Fibroblast of lung (primary cell): ENCODE data around the gene CD164L2.

Source experiments
- EZH2 ChIP-seq: IDR thresholded peaks from 2 replicates; pipeline ENCODE4 v1.5.1; 2012; ENCODE audit warnings: low read length, control low read depth, mild to moderate bottlenecking; ENCODE audit errors: missing control alignments
- TF ChIP-seq, protein P1 (sequence below), 2 donors: IDR thresholded peaks in 1 of 2; conservative IDR thresholded peaks in 1 of 2; 1 replicate in 1 of 2; 2 replicates in 1 of 2; pipeline ENCODE4 v1.5.1; 2011 to 2012; ENCODE audit warnings: low read length in 2 of 2, control low read depth in 1 of 2, inconsistent platforms in 1 of 2, low read depth in 1 of 2, mild to moderate bottlenecking in 1 of 2

DNA sequence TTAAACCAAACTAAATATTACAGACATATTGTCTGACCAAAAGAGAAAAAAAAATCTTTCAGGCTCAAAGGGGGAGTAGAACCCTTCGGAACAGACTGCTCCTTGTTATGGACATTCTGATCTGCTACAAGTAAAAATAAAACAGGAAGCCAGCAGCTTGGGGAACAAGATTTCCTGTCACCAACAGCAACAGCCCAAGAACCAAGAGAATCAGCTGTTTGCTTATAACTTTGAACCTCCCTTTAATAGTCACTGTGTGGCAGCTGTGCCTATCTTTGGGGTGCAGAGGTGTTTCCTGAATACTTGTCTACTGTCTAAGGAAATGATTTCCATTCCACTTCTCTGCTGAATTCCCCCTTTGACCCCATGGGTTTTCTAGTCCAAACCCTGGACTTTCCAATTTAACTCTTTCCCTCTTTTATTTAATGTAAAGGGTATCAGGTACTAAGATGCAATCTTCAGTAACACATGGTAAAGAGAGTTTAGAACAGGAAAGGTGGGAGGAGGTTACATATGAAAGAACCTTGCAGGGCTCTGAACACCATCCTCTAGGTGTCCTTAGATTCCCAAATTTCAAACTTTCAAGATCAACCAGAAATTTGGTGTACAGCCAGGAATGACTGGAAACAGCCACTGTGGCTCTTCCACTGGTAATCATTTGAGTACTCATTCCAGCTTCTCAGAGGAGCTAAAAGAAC is 47.9 kb upstream of the CD164L2 start:
- TF ChIP-seq, protein P1, sequence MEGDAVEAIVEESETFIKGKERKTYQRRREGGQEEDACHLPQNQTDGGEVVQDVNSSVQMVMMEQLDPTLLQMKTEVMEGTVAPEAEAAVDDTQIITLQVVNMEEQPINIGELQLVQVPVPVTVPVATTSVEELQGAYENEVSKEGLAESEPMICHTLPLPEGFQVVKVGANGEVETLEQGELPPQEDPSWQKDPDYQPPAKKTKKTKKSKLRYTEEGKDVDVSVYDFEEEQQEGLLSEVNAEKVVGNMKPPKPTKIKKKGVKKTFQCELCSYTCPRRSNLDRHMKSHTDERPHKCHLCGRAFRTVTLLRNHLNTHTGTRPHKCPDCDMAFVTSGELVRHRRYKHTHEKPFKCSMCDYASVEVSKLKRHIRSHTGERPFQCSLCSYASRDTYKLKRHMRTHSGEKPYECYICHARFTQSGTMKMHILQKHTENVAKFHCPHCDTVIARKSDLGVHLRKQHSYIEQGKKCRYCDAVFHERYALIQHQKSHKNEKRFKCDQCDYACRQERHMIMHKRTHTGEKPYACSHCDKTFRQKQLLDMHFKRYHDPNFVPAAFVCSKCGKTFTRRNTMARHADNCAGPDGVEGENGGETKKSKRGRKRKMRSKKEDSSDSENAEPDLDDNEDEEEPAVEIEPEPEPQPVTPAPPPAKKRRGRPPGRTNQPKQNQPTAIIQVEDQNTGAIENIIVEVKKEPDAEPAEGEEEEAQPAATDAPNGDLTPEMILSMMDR (conservative IDR thresholded peaks at IDR 0.05 in 1 of 2, IDR thresholded peaks at IDR 0.05 in 1 of 2; ENCODE audit: low read depth in 1 of 2, low read length in 2 of 2): no peak
- TF ChIP-seq EZH2: no peak
